HG02938 (cell line): ENCODE results near the gene CPNE4.
"Not testable (repeated sequence)": the region's sequence is repeated elsewhere in the genome, so short reads cannot be mapped to it uniquely, and the experiment has no call there.

Experiments used
- ATAC-seq: cut with Tn5 transposase; IDR thresholded peaks from one replicate; pipeline ENCODE4 v1.9.1; 2021; ENCODE audit warnings: mild to moderate bottlenecking, moderate library complexity; ENCODE audit not compliant: unreplicated experiment

The CPNE4 gene

DNA sequence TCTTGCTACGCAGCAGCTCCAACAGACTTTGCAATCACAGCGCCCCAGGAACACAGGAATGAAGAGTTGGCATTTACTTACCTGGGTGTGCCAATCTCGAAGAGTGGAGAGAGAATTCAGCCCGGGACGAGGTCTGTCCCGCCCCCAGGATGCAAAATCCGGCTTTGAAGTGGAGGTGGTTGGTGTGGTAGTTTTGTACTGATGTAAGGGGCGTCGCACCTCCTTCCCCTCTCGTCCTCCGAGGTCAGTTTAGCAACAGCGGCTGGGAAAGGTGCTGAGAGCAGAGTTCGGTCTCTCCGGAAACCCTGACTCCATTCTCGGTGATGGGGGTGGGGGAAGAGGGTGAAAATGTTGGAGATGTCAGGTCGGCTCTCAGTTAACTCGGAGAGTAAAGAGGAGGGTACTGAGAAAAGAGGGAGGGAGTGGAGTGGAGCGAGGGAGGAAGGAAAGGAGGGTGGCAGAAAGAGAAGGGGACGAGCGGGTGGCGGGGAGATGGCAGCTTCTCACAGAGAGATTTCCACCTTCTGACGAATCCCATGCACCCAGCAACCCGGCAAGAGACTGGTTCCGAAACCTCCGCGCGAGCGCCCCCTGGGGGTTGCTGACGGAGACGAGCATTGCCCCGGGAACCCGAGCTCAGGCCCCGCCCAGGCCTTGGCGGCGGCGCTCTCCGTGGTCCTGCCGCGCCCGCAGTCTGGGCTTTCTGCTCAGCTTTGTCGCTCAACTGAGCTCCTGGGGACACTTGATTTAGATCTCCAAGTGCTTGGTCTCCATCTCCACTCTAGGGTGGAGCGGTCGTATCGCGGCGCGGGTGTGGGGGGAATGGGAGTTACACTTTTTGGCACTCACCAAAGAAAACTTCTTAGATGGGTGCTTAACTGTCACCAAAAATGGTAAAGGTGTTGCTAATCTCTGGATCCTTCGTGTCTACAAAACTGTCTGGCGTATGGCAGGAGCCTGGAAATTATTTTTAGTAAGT is at the start of gene CPNE4:
Gene CPNE4, minus strand, starts transcription at position 529 of the 979 bp plus-strand sequence.
- peak; percentile 91 for ATAC-seq

DNA sequence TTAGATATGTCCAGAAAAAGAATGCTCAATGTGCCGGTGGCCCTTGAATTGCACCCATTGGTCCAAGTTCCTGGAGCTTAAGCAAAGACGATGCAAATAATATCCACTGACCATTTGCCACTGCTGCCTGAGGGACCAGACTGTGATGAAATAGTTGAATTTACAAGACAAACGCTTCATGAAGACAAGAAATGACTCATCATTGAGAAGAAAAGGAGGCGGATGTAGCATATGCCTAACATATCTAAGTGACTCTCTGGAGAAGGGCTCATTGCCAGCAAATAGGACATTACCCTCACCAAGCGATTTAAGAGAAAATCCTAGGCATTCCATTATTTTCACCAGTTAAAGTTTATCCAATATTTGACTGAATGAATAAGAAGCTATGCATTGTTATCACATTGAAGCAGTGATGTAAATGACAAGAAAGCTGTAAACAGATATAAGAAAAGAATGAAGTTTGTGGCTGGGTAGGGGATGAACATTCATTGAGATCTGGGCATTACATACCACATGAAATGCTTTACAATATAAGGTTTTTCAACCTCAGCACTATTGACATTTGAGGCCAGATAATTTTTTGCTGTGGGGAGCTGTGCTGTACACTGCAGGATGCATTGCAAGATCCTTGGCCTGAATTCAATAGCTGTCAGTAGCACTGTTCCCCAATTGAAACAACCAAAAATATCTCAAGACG is 48.9 kb upstream of the CPNE4 start:
- ATAC-seq = no peak

DNA sequence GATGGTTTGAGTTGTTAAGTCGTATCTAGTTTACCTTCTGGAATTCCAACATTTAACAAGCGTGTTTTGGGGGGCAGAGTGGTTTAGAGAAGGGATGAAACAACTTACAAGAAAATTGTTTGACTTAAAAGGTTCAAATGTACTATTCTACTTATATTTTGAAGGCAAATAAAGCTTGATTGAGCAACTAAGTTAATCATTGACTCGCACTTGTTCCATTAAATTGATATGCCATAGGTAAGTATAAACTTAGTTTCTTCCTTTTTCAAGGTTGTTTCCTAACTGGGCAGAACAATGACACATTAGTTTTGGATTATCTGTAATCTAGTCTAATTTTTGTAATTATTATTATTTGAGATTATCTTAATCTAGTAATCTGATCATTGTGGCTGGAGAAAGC is 48.3 kb upstream of the CPNE4 start:
- no peak for ATAC-seq

DNA sequence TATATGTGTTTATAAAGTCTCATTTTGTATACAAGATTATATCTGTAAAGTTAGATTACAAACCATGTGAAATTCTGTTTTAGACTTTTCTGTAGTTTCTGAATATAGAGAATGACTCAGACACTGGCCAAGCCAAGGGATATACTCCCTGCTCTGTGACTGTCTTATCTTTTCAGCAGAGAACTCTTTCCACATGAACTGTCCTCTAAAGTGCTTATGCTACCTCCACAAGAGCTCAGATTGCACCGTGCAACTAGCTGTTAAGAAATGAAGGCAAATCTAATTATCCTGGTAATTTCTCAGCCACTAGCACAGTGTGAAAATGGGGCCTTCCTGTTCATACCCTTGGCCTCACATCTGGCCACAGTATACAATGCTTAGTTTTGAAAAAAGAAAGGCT is 44.3 kb upstream of the CPNE4 start:
- no peak for ATAC-seq

DNA sequence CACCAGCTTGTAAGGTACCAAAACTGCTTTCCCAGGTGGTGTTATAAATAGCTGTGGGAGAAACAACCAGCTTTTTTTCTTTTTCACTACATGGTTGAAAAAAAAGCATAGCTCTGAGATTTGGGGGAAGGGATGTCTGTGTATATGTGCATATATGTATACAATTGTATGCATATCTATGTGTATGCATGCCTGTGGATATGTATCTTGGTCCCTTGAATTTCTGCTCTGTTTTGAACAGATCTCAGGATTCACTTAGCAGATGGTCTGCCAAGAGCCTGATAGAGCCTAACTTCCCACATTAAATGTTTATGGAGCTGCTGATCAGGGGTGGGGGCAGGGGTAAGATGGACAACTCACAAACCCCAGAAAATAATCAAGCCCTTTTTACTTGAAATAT is 39.0 kb upstream of the CPNE4 start:
- ATAC-seq = no peak

DNA sequence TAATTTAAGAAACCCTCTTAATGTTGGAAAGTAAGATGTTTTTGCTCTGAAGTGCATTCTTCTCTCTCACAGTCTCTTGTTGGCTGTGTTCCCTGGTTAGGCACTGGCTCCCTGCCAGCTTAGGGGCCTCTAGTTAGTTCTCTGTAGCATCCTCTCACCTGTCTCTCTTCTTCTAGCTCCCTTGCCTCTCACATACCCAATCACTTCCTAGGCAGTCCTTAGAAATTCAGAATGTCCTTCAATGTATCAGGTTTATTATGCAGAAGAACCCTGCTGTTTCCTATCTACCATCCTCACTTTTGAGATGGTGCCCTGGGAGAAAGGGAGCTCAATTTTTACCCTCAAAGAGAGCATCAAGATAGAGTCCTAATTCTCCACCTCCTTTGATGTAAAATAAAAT is 36.2 kb upstream of the CPNE4 start:
- ATAC-seq = no peak

DNA sequence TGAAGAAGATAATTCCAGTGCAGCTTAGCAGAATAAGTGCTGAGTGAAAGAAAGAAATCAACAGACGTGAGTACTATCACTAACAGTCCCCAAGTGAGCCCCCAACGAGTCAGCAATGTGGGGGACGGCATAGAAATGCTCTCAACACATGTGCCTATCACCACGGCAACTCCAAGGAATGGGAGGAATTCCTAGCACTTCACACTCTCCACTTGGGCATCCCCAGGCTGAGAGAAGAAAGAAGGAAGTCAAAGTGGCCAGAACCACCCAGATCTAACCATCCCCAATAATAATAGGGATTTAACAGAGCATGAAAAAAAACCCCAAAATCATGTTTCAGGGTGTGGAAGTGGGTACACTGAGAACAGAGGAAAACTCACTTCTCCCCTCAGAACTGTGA is 29.3 kb upstream of the CPNE4 start:
- ATAC-seq = no peak

DNA sequence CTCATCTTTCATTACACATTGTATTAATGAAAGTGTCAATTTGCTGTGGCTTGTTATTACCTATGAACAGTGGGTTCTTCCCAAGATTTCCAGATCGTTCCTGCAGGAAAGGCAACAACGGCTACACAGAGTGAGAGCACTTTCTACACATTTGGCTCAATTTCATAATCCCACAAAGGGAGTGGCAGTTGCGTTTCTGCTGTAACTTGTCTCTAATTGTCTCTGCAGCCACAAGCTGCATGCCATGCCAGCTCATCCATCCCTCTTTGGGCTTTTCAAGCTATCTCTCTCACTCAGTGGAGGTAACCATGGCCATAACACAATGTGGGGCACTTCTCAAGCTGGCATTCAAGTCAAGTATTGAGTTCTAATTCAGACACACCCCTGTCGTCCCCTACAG is 27.7 kb upstream of the CPNE4 start:
- no peak for ATAC-seq

DNA sequence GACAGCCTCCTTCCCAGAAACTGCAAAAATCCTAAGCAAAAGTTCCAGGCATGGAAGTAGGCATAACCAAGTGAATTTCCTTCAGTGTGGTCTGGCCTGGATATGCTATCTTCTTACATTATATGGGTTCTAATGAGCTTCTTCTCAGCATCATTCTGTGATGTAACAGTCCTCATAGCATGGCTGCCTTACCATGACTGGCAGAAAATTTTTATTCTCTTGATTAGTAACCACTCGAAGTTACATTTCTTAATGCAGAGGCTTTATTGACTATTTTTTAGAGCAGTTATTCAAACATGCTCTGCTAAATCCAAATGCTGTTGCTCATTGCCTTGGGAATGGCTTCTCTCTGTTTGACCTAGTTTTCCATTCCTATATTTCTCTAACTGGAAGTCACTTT is 21.1 kb upstream of the CPNE4 start:
- ATAC-seq = no peak

DNA sequence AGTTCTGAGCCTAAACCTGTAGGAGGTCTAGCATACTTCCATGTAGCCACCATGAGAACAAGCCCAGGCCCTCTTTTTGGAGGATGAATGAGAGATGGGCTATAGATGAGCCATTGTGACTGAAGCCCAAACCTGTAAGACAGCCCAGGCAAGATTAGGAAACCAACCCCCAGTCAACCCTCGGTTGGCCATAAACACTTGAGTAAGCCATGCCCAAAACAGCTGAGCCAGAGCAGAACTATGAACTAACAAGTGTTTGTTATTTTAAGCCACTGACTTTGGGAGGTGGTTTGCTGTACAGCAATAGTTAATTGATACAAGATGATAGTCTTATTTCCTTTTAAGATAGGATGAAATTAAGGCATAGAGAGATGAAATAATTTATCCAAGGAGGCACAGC is 12.4 kb upstream of the CPNE4 start:
- no peak for ATAC-seq

DNA sequence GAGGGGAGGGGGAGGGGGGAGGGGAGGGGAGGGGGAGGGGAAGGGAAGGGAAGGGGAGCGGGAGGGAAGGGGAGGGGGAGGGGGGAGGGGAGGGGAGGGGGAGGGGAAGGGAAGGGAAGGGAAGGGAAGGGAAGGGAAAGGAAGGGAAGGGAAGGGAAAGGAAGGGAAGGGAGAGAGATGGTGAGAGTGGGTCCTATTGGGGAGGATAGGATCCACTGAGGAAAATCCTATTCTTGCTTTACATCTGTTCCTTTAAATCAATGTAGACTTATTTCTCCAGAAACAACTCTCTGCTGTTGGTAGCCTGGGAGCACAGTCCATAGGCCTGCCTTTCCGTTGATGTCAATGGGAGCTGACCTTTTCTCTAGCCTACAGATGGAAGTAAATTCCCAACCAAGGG is 10.1 kb upstream of the CPNE4 start:
- ATAC-seq = not testable (repeated sequence)

DNA sequence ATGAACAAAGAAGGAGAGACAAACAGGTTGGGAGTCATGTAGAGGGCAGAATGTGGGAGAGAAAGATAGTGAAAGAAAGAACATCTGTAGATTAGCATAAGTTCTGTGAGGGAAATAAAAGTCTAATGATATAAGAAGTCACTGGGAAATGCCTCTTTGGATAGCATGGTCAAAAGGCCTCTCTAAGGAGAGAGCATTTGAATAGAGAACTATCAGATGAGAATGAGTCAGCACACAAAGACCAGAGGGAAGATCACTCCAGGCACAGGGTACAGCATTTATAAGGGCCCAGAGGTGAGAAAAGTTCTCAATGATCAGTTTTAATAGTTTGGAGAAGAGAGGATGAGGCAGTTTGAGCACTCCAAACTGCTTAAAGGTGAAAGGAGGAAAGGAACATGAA is 7.9 kb upstream of the CPNE4 start:
- no peak for ATAC-seq

DNA sequence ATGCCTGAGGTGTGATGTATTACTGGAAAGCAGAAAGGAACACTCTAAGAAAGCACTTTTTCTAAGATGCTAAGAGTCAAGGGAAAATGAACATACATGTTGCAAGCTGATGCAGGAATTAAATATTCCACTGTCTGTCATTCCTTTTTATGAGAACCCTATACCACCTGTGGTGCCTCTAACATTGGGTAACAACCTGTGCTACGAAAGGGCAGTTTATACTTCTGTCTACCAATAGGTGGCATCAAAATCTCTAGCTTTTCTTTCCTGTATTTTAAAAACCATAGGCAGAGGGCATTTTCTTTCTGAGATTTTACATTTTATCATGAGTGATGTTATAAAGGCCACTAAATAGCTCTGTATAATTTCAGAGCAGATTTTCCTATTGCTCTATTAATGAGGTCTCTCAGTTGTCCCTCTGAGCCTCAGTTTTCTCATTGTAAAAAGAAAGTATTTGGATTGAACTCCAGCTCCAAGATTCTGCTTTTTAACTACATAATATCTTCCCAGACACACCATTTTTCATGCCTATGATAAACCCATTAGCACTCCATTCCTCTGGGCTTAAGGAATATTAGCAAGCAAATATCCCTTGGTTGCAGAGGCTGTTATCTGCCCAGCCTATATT is 3.5 kb upstream of the CPNE4 start:
- no peak for ATAC-seq

DNA sequence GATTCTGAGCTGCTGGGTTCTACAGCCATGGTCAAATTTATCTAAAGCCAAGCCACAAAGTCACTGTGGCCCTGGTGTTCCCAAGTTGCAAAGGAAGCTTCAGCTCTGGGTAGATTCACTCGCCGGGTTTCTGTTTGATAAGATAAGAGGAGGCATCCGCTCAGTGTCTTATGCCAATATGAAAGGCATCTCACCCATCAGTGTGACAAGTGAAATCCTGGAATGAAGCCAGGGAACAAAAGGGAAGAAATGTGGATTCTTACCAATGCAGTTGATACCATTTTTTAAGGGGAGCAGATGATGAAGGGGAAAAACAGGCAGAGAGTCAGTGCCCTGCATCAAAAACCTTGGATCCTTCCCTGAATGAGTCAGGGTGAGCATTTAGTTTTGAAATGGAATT is 2.8 kb upstream of the CPNE4 start:
- no peak for ATAC-seq

DNA sequence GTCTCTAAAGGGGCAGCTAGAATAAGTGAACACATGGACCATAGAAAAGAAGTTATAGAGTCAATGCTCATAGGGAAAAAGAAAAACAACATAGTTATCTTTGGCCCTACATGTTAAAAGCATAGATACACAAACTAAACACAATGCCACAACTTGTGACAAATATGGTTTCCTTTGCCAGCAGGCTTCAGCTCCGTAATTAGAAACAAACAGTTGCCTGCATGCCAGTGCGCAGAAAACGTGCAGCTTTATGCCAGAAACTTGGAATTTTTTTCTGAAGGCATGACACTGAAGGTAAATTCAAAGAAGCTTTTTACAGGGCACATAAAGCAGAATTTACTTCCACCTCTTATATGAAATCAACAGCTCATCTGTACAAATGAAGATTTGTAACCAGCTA is 2.2 kb upstream of the CPNE4 start:
- no peak for ATAC-seq

DNA sequence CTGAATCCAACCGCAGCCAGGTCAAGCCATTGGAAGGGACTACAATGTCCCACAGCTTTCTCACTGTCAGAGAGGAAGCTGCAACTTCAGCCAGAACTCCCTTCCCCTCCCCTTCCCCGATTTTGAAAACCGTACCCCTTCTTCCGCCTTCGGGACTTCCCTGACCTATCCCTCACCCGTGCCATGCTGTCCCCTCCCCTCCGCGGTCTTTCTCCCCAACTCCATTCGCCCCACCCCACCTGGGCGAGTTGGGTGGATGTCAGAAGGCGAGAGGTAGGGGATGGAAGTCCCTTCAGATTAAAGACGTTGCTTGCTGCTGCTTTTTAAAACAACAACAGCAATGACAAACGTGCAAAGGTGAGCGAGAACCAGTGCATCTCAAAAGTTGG is 723 bp downstream of the CPNE4 start:
- ATAC-seq = no peak

DNA sequence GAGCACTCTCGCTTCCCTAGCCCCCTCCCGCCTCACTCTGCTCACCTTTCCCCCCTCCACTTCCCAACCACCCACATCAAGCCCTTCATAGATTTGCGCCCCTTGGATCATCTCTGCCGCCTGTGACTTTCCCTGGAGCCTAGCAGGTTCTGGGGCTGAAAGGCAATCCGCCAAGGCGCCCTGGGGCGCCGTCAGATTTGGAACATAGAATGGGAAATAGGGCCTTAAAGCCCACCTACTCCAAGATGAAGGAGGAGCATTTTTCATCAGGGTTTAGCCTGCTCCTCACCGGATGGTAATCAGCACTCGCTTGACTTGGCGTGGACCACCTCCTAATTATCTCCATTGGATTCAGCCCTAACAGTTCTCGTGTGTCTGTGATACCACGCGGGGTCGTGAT is 1.3 kb downstream of the CPNE4 start:
- ATAC-seq = no peak

DNA sequence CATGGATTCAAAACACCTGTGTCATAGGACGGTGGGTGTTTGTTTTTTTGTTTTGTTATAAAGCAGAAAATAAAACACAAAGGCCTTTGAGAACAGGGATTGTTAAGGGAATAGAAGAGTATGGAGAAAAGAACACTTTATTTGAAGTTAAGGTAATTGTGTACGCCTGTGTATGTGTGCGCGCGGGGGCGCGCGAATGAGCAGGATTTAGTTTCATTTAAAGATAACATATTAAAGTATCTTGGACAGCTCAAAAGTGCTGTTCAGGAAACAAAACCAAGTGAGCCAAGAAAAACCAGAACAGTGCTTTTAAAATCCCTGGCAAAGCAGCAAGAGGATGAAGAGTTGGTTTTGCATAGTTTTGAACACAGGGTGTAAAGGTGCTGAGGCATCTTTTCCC is 1.9 kb downstream of the CPNE4 start:
- no peak for ATAC-seq

DNA sequence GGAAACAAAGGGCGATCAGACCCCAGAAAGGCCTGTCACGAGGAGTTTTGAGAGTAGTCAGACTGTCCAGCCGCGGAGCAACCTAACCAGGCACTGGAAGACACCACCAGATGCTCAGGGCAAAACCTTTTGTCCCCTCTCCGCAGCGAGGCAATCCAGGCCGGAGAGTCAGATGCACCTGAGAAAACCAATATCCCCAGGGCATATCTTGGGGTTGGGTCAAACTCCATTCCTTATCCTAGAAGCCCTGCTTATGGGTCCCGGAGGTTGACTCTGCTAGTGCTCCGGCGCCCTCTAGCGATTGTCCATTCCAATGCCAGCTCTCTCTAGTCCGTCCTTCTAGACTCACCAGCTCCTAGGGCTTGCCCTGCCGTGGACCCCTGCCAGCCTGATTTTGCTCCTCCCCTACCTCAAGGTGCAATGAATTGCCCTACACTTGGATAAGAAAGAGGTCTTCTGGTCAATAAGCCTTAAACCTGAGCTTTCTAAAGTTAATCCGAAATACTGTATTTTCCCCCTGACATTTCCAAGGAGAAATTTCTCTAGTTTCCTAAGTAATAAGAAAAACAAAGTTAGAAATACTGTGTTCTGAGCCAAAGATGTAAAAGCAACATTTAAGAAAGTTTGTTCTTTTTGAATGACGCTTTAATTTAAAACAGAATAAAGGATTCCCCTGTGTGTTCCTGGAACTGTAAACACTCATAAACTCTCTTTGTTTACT is 5.5 kb downstream of the CPNE4 start:
- peak; percentile 91 for ATAC-seq

DNA sequence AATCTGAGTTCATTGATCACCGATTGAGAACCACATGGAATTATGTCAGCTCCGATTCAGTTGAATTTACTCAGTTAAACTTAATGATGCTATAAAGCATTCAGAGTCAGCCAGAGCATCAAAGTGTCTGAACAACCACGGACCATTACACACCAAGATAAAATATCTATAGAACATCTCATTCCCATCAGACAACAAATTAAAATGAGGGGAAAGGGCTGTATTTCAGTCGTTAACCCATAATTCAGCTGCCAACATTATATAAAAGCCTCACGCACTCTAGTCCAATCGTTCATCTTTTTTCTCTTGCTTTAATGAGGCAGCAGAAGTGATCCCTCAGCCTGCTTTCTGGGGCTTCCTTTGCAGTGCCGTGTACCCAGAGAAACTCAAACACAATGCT is 11.9 kb downstream of the CPNE4 start:
- no peak for ATAC-seq

DNA sequence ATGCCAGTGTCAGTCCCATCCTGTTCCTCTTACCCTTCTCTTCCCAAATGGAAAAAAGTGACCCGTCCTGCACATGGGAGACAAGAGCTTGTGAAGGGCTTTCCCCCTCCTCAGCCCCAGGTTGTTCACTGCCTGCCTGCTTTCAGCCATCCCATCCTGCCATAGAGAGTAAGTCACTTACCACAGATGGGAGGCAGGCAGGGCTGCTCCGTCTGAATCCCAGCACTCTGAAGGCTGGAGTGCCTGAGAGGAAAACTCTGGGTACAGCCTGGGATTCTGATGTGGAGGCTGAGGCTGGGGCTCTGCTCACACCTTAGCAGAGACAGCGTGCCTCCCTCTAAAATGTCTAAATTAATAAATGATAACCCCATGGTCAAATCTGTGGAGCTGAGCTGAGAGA is 14.8 kb downstream of the CPNE4 start:
- no peak for ATAC-seq
